ENCODE results near the gene CAPZB.

The CAPZB gene

DNA sequence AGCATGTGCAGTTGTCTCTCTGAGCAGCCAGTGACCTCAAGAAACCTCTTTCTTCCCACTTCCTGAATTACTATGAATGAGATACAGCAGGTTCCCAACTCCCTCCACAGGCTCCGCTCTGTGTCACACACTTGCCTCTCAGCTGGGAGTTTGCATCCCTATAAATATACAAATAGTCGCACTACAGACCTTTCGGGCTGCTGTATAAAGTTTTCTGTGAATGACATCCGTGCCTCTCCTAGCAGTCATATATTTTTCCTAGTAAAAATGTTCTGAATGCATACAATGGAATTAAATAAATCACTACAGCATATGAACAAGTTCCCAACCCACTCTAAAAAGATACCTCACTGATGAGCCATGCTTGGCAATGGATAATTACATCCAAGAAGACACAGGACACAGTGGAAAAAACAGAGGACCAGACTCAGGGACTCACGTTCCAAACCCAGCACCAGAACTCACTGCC, 66.8 kb downstream of the CAPZB start:
- H3K9me3 ChIP-seq (ENCODE audit: severe bottlenecking) = no peaks in the 10 kb centered on the region
- no peak overlapping the region for H3K4me3 ChIP-seq (ENCODE audit: low read depth, low read length)
- no peak overlapping the region for H3K27ac ChIP-seq
- H3K27me3 ChIP-seq (ENCODE audit: insufficient read depth, low read depth, severe bottlenecking) = no peaks in the 10 kb centered on the region
- peaks cover 23% of the 10 kb centered on the region for H3K36me3 ChIP-seq
- no peak for DNase-seq
- TF ChIP-seq, protein P1, sequence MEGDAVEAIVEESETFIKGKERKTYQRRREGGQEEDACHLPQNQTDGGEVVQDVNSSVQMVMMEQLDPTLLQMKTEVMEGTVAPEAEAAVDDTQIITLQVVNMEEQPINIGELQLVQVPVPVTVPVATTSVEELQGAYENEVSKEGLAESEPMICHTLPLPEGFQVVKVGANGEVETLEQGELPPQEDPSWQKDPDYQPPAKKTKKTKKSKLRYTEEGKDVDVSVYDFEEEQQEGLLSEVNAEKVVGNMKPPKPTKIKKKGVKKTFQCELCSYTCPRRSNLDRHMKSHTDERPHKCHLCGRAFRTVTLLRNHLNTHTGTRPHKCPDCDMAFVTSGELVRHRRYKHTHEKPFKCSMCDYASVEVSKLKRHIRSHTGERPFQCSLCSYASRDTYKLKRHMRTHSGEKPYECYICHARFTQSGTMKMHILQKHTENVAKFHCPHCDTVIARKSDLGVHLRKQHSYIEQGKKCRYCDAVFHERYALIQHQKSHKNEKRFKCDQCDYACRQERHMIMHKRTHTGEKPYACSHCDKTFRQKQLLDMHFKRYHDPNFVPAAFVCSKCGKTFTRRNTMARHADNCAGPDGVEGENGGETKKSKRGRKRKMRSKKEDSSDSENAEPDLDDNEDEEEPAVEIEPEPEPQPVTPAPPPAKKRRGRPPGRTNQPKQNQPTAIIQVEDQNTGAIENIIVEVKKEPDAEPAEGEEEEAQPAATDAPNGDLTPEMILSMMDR (IDR thresholded peaks at IDR 0.05; ENCODE audit: low read depth, low read length) = no peak

DNA sequence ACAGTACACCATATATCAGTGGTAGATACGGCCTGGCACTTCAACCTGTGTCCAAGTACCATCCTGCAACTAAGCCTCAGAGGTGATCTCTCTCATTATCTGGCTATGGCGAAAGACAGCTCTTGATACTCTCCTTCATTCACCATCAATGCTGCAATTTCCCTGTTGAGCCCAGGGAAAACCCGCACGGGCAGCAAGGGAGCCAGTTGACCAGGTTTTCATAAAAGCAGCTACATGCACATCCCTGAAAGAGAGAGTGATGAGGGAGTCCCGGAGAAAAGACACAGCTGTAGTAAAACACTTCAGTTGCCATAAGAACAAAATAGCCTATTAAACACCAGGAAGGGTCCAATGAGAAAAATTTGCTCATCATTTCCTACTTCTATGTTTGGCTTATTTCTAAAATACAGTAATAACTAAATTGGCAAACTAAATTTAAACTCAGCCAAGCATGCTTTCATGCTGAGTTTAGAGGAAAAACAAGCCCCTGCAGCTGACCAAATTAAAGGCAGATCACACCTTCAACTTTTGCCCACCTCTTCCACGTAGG, 68.3 kb downstream of the CAPZB start:
- DNase-seq = no peak
- H3K27me3 ChIP-seq (ENCODE audit: insufficient read depth, low read depth, severe bottlenecking) = no peaks in the 10 kb centered on the region
- H3K36me3 ChIP-seq = peaks cover 23% of the 10 kb centered on the region
- TF ChIP-seq, protein P1 (IDR thresholded peaks at IDR 0.05; ENCODE audit: low read depth, low read length) = no peak
- H3K27ac ChIP-seq = no peak overlapping the region
- H3K4me3 ChIP-seq (ENCODE audit: low read depth, low read length) = no peak overlapping the region
- H3K9me3 ChIP-seq (ENCODE audit: severe bottlenecking) = no peaks in the 10 kb centered on the region

DNA sequence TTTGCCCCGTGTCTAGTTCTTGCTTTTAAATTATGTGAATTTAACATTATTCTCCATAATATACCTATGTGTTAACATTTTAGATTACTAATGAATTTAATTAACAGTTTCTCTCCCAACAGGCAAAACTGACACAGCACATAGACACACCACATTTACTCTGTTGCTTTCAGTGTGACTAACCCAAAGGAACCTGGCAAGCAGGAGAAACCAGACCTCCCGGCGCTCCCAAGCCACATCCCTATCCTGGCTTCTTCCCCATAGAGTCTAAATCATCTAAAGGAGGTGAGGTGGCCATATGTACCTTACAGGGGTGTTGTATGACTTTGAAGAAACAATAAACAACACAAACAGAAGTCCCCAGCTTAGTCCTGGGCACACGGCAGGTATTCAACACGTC, 69.2 kb downstream of the CAPZB start:
- DNase-seq = no peak
- TF ChIP-seq, protein P1 (IDR thresholded peaks at IDR 0.05; ENCODE audit: low read depth, low read length) = no peak
- H3K36me3 ChIP-seq = peaks cover 23% of the 10 kb centered on the region
- H3K4me3 ChIP-seq (ENCODE audit: low read depth, low read length) = no peak overlapping the region
- no peaks in the 10 kb centered on the region for H3K27me3 ChIP-seq (ENCODE audit: insufficient read depth, low read depth, severe bottlenecking)
- H3K27ac ChIP-seq = no peak overlapping the region
- no peaks in the 10 kb centered on the region for H3K9me3 ChIP-seq (ENCODE audit: severe bottlenecking)

DNA sequence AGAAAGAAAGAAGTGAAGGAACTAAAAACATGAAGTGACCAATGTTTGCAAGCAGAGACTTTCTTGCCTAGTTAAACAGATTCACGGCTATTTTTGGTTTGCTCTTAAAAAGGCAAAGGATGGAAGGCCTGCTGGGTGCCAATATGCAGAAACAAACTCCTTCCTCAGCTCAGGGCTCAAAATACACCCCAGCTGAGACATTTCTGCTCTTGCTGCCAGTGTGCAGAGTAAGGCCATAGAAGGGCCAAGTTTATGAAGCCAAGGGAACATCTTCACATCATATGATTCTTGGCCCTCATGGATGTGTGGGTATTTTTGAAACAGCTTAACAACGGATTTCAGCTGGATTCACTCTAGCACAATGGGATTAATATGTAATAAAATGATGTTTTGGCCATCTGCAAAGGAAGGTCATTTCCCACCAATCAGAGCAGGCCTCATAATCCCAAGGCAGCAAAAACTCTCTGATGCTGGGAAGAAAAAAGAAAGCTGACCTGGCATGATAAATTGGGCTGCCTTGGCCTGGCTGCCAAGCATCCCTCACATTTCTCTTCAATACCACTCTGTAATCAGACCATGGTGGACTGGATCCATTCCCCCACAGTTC, 70.7 kb downstream of the CAPZB start:
- no peak overlapping the region for H3K27ac ChIP-seq
- H3K9me3 ChIP-seq (ENCODE audit: severe bottlenecking) = no peaks in the 10 kb centered on the region
- TF ChIP-seq, protein P1 (IDR thresholded peaks at IDR 0.05; ENCODE audit: low read depth, low read length) = no peak
- peaks cover 23% of the 10 kb centered on the region for H3K36me3 ChIP-seq
- no peak for DNase-seq
- no peaks in the 10 kb centered on the region for H3K27me3 ChIP-seq (ENCODE audit: insufficient read depth, low read depth, severe bottlenecking)
- no peak overlapping the region for H3K4me3 ChIP-seq (ENCODE audit: low read depth, low read length)

DNA sequence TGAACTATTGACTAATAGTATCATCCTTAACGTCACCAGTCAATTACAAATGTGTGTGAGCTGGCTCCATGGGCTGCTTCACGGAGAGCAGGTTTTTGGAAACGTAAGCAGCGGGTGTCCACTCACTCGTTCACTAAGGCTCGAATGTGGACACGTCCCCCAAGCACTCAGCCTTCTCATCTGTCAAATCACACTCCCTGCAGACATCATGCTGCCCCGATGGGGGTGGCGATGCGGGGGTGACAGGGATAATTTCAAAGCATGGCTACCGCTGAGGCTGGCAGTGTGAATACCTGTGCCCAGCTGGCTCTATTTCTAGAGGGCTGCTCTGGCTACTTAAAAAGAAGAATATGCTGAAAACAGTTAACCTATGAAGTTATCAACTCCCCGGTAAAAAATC, 71.3 kb downstream of the CAPZB start:
- DNase-seq = no peak
- Histone ChIP-seq H3K27me3 (ENCODE audit: insufficient read depth, low read depth, severe bottlenecking) (no peaks in the 10 kb centered on the region), H3K27ac (no peak overlapping the region), H3K9me3 (ENCODE audit: severe bottlenecking) (no peaks in the 10 kb centered on the region), H3K4me3 (ENCODE audit: low read depth, low read length) (no peak overlapping the region), H3K36me3 (peaks cover 17% of the 10 kb centered on the region)
- TF ChIP-seq, protein P1 (IDR thresholded peaks at IDR 0.05; ENCODE audit: low read depth, low read length) = no peak

DNA sequence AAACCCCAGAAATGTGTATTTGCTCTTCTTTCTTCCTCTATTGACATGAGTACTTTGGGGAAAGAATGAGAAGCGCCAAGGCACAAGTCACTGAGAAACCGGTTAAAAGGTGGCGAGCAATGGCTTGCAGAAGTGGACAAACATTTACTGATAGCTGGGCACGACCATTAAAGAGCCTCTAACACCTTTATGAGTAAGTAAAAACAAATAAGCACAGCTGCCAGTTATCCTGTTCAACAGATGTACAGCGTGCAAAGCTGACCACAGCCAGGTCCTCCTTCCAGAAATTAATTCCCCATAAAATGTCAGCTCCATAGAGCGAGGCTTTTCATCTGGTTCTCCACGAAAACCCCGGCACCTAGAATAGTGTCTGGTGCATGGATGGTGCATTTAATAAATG, 72.7 kb downstream of the CAPZB start:
- no peak overlapping the region for H3K4me3 ChIP-seq (ENCODE audit: low read depth, low read length)
- TF ChIP-seq, protein P1 (IDR thresholded peaks at IDR 0.05; ENCODE audit: low read depth, low read length) = no peak
- H3K9me3 ChIP-seq (ENCODE audit: severe bottlenecking) = no peaks in the 10 kb centered on the region
- peaks cover 8% of the 10 kb centered on the region for H3K36me3 ChIP-seq
- H3K27me3 ChIP-seq (ENCODE audit: insufficient read depth, low read depth, severe bottlenecking) = no peaks in the 10 kb centered on the region
- no peak for DNase-seq
- H3K27ac ChIP-seq = no peak overlapping the region

All from WERI-Rb-1 (cell line).